ENCODE data around the gene PRSS1. TPM values are rescaled to one million over a fixed set of nuclear protein-coding genes. Genes with fewer than 3 reads are reported as not detected.
"Not testable (repeated sequence)": the region's sequence is repeated elsewhere in the genome, so short reads cannot be mapped to it uniquely, and the experiment has no call there.

PRSS1 gene
- total RNA-seq (2021; ENCODE audit: unreplicated experiment) = 7.3 TPM
- polyA plus RNA-seq (2012; ENCODE audit: insufficient read length) = not detected
- not detected for Bru-seq, nascent RNA
- BruChase-seq, experiment 1, labeled RNA remaining after a 2-hour chase = not detected
- not detected for BruChase-seq, experiment 2, labeled RNA remaining after a 6-hour chase
- long read RNA-seq = 0 reads

DNA sequence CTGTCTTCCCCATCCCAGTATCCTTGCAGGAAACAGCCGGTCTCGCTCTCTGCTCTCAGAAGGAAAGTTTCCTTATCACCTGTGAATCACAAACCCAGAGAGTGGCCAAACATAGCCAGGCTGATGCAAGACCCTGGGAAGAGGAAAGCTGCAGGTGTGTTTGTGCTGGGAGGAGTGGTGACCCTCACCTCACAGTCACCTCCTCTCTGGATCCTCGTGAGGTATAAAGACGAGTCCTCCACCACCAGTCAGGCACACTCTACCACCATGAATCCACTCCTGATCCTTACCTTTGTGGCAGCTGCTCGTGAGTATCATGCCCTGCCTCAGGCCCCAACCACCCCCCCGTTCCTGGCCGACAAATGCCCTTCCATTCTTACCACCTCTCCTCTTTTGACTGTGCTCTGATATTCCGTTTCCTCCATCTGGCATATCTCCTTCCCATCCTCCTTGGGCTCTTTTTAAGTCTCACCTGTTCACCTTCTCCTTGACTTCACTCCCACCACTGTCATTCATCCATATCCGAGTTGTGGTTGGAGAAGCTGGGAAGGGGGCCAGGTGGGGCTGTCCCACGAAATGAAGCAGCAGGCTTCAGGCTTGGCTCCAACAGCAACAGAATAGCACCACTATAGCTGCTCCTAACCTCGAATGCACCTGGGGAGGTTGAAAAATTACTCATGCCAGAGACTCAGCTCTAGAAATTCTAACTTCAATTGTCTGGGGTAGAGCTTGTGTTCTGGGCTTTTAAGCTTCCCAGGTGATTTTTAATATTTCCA, at the start of gene PRSS1:
Gene PRSS1 (plus strand): TSS at position 255 of the 776 bp plus-strand sequence. CDS start 13 bp downstream, at position 268.
- ChIA-PET CTCF (no interaction called here), POLR2A (no interaction called here)
- TF ChIP-seq TCF7L2 (IDR thresholded peaks at IDR 0.05; ENCODE audit: low read depth, low read length) (no peak), REST (IDR thresholded peaks at IDR 0.05; ENCODE audit: insufficient read depth in 1 of 2, low read depth in 2 of 2, low read length in 1 of 2) (no peak), POLR2AphosphoS5 (IDR thresholded peaks at IDR 0.05; ENCODE audit: low read depth, low read length) (no peak), SIN3A (IDR thresholded peaks at IDR 0.05; ENCODE audit: borderline replicate concordance, insufficient read depth, low read depth, low read length) (no peak)
- TF ChIP-seq, protein P1, sequence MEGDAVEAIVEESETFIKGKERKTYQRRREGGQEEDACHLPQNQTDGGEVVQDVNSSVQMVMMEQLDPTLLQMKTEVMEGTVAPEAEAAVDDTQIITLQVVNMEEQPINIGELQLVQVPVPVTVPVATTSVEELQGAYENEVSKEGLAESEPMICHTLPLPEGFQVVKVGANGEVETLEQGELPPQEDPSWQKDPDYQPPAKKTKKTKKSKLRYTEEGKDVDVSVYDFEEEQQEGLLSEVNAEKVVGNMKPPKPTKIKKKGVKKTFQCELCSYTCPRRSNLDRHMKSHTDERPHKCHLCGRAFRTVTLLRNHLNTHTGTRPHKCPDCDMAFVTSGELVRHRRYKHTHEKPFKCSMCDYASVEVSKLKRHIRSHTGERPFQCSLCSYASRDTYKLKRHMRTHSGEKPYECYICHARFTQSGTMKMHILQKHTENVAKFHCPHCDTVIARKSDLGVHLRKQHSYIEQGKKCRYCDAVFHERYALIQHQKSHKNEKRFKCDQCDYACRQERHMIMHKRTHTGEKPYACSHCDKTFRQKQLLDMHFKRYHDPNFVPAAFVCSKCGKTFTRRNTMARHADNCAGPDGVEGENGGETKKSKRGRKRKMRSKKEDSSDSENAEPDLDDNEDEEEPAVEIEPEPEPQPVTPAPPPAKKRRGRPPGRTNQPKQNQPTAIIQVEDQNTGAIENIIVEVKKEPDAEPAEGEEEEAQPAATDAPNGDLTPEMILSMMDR (IDR thresholded peaks at IDR 0.05) = no peak
- Histone ChIP-seq H3K36me3 (ENCODE audit: control insufficient read depth, insufficient read depth, low read length) (no peaks in the 10 kb centered on the region), H3K4me3 (ENCODE audit: low read depth in 2 of 2, low read length in 2 of 2) (no peak within 1 kb of the TSS), H3K27ac (ENCODE audit: low read length) (no peak within 1 kb of the TSS), H3K27me3 (ENCODE audit: control insufficient read depth, insufficient read depth, low read length) (0 out of 2 replicates have a peak, but pooled peaks cover 4% of the 10 kb centered on the region), H3K4me1 (ENCODE audit: control insufficient read depth, insufficient read depth, low read length) (no peaks in the 10 kb centered on the region), H3K9me3 (ENCODE audit: control insufficient read depth, insufficient read depth, low read depth, low read length) (no peaks in the 10 kb centered on the region)
- BruUV-seq (replicated peaks) = no TSS peak
- in situ Hi-C loops (cut with HindIII; ENCODE audit: low pct_unique_long_range_greater_than_20kb, low sequenced_read_pairs) (no loop called here), intact Hi-C loops (cut with micrococcal nuclease; ENCODE audit: unreplicated experiment) (no loop called here)
- DNase-seq (ENCODE audit: low read depth, low spot score) (no peak), ATAC-seq (no peak)

DNA sequence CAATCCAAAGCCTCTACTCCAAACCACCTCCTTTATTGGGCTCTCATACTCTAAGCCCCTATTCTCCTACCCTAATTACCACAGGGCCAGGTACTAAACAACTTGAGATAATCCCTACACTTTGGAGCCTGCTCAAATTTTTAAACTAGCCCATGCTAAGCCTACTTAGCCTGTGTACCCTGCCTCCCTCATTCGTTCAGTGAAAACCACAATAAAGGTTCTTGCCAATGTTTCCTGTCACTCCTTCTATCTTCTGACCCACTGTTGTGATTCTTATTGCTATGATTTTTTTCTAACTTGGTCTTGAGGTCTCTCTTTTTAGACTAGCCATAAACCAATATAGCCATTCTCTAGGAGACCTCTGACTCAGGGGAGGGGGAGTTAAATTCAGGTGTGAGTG, 48.3 kb upstream of the PRSS1 start:
- in situ Hi-C loops (cut with HindIII; ENCODE audit: low pct_unique_long_range_greater_than_20kb, low sequenced_read_pairs) = not testable (repeated sequence)

More for the DNA sequence above, 48.3 kb upstream of the PRSS1 start:
- H3K4me1 ChIP-seq (ENCODE audit: control insufficient read depth, insufficient read depth, low read length); CTCF ChIA-PET; H3K36me3 ChIP-seq (ENCODE audit: control insufficient read depth, insufficient read depth, low read length); H3K27me3 ChIP-seq (ENCODE audit: control insufficient read depth, insufficient read depth, low read length); DNase-seq (ENCODE audit: low read depth, low spot score); BruUV-seq (replicated peaks); H3K4me3 ChIP-seq (ENCODE audit: low read depth in 2 of 2, low read length in 2 of 2); H3K27ac ChIP-seq (ENCODE audit: low read length); ATAC-seq; intact Hi-C loops (cut with micrococcal nuclease; ENCODE audit: unreplicated experiment); H3K9me3 ChIP-seq (ENCODE audit: control insufficient read depth, insufficient read depth, low read depth, low read length); POLR2A ChIA-PET: not testable (repeated sequence)

Data from Panc1 (cell line).